Stimulated activated CD4-positive, alpha-beta T cell treated with anti-CD3 and anti-CD28 coated beads, Interleukin-4, amount 100 ng/mL, for 24 hours (primary cell): ENCODE data around the gene SUCNR1.
"Not testable (repeated sequence)": the region's sequence is repeated elsewhere in the genome, so short reads cannot be mapped to it uniquely, and the experiment has no call there.

ENCODE experiments used
- DNase-seq: peaks from one replicate; pipeline ENCODE4 v3.0.0-alpha.2; 2020

Gene SUCNR1

DNA sequence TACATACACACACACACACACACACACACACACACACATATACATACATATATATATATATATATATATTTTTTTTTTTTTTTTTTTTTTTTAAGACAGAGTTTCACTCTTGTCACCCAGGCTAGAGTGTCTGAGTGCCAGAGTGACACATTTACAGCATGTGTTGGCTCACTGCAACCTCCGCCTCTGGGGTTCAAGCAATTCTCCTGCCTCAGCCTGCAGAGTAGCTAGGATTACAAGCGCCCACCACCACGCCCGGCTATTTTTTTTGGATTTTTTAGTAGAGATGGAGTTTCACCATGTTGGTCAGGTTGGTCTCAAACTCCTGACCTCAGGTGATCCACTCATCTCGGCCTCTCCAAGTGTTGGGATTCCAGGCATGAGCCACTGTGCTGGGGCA is 636 bp downstream of the SUCNR1 start:
- not testable (repeated sequence) for DNase-seq

DNA sequence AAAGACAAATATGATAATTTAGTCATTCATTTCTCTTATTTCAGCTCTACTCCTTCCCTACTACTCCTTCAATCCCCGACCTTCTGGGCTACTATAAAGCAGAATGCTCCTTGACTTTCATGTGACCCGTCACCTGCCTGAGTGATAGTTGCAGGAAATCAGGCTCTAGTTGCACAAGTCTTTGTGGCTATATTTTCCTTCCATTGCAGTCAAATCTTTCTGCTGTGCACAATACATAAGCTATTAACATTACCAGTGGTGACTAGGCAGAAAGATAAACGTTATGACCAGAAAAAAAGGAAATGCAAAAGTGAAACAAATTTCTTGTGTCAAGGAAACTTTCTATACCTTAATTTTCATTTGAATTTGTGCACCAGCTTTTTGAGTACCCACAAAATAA is 2.3 kb downstream of the SUCNR1 start:
- no peak for DNase-seq

DNA sequence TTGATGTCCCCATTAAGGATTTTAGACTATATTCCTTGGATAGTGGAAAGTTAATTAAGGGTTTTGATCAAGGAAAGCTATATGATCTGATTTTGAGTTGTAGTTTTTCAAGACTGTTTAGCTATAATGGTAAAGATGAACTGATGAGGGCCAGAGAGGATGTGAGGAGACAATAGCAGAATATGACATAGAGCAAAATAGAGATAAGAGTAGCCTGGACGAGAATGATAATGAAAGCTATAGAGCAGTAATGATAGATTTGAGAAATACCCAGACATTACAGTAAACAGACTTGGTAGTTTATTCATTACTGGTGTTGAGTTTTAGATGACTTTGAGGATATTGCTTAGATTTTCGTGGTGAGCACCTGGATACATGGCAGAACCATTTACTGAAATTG is 3.8 kb downstream of the SUCNR1 start:
- DNase-seq, result no peak

DNA sequence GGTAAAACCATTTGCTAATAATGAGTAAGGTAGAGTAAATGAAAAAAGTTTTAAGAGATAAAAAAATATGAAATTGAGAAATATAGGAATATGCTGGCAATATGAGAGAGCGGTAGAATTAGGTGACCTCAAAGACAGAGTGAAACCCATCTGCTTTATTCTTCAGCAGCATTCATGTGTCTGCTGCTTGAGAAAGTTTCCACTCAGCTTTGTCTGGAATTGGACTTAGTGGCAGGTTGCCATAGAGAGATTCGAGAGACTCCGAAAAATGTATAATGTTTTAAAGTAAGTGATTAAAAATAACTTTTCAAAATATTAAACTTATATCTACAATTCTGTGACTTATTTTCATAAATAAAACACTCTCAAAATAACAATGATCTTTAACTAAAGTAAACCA is 5.0 kb downstream of the SUCNR1 start:
- DNase-seq, result no peak

DNA sequence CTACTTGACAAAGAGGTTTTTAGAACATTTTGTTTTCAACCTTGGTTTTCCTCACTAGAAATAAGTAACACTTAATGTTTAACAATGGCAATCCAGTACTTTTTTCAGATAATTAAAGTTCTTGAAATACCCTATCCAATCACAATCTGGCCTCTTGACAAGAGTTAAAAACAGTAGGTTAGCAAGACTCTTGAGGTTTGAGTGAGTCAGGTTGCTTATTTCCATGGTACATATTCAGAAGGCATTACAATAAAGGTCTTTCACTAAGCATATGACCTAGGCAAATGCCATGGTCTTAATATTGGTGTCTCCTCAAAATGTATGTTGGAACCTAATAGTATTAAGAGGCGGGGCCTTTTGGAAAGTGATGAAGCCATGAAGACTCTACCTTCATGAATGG is 5.6 kb downstream of the SUCNR1 start:
- no peak for DNase-seq

DNA sequence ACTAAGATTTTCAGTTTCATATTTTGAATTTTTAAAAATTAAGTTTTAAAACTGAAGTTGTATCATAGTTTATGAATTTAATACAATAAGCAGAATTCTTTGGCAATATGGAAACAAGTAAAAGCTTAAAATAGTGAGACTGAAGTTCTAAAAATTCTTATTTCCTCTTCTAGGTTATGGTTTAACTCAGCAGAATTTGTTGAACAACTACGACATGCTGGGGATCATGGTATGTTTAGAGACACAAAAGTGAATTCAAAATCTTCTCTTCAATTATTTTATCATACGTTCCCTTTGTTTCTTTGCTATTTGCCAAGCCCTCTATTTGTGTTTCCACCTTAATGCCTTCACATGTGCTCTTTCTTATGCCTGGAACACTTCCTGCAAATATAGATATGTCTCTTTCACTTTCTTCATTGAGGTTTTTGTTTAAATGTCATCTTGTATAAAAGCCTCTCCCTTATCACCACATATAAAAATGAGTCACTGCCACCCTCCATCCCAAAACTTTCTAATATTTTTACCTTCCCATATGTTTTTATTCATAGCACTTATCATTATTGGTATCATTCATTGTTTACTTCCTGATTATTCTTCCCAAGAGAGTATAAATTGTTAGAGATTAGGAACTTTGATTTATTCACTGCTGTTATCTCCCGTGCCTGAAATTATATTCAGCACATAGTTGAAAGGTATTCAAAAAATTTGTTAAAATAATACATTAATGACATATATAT is 6.4 kb downstream of the SUCNR1 start:
- no peak for DNase-seq

DNA sequence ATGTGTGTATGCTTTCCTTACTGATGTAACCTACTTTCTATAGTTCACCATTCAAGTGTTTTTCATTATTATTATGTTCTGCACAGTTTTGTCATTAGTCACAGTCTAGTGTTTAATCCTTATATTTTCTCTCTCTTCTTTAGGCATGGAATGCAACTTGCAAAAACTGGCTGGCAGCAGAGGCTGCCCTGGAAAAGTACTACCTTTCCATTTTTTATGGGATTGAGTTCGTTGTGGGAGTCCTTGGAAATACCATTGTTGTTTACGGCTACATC is 6.9 kb downstream of the SUCNR1 start:
- no peak for DNase-seq

DNA sequence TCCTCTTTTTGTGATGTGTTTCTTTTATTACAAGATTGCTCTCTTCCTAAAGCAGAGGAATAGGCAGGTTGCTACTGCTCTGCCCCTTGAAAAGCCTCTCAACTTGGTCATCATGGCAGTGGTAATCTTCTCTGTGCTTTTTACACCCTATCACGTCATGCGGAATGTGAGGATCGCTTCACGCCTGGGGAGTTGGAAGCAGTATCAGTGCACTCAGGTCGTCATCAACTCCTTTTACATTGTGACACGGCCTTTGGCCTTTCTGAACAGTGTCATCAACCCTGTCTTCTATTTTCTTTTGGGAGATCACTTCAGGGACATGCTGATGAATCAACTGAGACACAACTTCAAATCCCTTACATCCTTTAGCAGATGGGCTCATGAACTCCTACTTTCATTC is 7.7 kb downstream of the SUCNR1 start:
- no peak for DNase-seq

DNA sequence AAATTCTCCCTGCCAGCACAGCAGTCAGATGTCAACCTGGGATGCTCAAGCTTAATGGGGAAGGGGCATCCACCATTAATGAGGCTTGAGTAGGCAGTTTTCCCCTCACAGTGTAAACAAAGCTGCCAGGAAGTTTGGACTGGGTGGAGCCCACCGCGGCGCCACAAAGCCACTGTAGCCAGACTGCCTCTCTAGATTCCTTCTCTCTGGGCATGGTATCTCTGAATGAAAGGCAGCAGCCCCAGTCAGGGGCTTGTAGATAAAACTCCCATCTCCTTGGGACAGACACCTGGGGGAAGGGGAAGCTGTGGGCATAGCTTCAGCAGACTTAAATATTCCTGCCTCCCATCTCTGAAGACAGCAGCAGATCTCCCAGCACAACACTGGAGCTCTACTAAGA is 12.0 kb downstream of the SUCNR1 start:
- DNase-seq, result not testable (repeated sequence)

DNA sequence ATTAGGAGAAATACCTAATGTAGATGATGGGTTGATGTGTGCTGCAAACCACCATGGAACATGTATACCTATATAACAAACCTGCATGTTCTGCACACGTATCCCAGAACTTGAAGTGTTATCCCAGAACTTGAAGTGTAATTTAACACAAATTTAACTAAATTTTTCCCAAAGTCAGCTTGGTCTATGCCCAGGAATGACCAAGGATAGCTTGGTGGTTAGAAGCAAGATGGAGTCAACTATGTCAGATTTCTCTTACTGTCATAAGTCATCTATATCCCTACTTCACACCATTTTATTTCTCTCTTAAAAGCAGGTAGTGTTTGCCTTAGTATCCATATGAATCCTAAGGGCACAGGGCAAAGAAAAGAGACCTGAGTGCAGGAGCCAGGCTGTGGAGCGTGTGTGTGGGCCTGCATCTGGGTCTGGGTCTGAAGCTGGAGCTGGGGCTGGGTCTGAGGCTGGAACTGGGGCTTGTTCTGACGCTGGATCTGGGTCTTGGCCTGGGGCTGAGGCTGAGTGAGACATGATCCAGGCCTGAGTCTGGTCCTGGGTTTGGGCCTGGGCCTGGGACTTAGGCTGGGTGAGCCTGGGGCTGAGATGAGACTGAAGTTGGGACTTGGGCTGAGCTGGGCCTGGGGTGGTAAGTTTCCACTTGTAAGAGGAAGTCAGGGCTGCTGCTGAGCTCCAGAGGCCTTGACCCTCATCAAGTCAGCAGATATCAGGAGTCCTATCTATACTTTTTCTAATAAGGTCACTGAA is 14.2 kb downstream of the SUCNR1 start:
- DNase-seq, result not testable (repeated sequence)

DNA sequence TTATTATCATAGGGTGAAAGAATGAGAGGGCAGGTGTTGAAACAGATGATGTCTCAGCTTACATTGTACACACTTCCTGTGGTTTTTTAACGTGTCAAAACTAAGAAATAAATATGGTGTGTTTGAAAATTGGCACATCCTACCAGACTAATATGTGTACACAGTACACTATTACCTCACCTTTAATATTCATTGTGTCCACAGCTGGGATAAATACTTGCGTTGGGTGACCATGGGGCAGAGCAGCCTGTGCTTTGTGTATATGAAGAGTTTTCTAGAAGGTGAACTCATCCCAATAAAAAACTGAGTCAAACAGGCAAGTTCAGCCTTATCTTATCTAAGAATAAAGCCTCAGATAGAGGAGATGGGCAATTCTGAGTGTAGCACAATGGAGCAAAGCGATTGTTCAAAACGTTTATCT is 17.3 kb downstream of the SUCNR1 start:
- DNase-seq, result no peak

DNA sequence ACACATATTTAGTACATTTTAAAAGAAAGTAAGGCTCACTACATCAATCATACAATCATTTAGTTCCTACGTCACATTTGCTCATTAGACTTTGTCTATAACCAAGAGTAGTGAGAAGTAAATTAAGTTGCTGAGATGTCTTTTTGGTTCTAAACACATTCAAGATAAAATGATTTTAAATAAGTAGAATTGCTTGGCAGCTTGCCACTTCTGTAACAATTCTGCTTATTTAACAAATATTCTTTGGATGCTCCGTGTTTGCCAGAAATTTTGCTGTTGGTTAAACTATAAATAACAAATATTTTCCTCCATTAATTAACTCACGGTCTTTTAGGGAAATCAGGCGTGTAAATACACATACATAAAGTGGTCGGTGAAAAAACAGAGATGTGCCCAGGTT is 18.3 kb downstream of the SUCNR1 start:
- no peak for DNase-seq

DNA sequence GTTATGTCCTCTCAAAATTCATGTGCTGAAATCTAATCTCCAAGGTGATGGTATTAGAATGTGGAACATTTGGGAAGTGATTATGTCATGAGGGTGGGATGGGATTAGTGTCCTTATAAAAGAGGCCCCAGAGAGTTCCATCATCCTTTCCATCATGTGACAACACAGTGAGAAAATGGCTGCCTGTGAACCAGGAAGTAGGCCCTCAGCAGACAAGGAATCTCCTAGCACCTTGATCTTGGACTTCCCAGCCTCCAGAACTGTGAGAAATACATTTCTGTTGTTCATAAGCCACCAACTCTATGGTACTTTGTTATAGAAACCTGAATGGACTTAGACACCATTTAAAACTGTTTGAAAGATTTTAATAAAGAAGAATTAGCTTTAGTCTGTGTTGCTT is 20.8 kb downstream of the SUCNR1 start:
- DNase-seq, result no peak

DNA sequence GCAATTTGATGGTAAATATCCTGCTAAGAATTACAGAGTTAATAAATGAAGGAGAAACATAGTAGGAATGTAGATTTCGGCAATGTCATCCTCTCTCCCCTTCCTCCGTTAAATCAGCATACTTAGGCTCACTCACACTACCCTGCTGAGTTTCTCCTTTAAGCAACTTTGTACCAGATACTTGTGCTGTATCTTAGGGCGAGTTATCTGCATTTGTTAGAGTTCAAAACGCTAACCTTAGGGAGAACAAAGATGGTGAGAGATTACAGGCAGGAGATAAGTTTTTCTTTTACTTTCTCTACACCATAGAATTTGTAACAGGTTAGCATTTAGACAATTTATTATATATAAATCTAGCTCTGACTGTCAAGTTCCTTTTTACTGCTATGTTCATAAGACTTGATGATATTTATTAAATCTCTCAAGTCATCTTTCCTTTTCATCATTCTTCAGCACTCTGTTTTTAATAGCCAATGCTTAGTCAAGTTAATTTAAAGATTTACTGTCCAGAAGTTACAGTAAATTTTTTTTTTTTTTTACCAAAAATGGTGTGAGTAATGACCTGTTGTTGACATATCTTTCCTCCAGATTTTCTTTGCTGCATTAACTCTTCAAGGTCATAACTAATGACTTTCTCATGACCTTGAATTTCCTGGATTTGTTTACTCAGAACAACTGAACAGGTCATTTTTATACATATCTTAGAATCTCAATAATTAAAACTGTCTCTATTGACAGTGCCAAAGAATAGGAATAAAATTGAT is 22.2 kb downstream of the SUCNR1 start:
- no peak for DNase-seq

DNA sequence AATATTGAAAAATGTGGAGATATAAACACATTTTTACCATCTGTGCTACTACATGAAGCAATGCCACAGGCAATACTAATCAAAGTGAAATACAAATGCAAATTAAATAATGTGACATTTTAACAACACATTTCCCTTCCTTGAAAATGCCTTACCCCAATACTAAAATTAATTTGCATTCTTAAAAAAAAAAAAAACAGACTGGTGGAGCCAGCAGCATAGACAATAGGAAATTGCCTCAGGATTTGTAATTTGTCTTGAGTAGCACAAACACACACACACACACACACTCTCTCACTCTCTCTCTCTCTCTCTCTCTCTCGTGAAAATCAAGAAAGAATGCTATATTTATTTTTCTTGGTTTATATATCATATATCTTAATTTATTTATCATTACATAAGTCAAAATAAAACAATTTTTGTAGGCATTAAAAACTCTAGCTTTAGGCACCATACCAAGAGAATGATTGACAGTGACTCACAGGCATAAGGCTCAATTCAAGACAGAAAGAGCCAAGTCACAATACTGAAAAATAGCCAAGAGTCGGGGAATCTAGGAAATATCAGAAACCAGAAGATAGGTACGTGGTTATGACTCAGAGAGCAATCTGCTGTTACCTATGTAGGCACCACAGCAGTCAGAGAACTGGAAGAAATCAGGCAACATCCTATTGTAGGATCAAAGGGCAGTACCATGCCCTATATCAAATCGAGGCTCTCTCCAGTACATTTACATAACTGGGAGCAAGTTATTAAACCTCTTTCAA is 23.0 kb downstream of the SUCNR1 start:
- DNase-seq, result no peak

DNA sequence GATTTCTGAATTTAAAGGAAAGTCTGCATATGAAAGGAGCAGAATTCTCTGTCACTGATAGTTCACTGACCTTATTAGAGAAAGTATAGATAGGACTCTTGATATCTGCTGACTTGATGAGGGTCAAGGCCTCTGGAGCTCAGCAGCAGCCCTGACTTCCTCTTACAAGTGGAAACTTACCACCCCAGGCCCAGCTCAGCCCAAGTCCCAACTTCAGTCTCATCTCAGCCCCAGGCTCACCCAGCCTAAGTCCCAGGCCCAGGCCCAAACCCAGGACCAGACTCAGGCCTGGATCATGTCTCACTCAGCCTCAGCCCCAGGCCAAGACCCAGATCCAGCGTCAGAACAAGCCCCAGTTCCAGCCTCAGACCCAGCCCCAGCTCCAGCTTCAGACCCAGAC is 24.7 kb downstream of the SUCNR1 start:
- DNase-seq, result not testable (repeated sequence)

DNA sequence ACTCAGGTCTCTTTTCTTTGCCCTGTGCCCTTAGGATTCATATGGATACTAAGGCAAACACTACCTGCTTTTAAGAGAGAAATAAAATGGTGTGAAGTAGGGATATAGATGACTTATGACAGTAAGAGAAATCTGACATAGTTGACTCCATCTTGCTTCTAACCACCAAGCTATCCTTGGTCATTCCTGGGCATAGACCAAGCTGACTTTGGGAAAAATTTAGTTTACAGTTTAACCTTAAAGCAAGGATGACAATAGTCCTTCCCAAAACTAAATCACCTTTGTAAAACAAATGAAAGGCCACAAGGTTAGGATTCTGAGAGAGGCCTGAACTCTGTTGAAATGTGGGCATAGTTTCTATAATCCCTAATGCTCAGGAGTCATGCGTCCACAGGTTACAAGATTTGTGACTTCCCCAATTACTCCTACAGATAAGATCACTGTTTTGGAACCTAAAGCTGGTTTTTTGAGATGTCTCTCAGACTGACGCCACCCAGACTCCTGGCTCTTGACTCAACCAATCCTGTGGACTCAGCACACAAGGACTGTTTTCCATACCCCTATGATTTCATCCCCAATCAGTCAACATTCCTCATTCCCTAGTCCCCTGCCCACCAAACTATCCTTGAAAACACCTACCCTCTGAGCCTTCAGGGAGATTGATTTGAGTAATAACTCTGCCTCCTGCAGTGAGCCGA is 25.3 kb downstream of the SUCNR1 start:
- not testable (repeated sequence) for DNase-seq

DNA sequence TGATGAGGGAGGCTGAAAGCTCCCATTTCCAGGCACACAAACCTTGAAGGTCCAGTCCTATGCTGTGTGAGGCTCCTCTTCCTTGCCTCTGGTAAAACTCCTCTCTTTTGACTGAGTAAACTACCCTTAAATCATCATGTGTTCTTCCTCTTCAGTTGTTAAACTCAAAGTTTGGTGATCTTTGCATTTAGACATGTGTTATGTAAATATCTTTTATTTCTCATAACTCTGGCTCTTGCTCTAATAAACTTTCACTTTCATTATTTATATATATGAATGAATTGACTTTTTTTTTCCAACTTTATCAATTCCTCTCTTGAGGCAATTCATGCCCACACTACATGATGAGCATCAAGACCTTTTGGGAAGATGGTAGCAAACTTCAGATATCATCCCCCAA is 26.6 kb downstream of the SUCNR1 start:
- no peak for DNase-seq

DNA sequence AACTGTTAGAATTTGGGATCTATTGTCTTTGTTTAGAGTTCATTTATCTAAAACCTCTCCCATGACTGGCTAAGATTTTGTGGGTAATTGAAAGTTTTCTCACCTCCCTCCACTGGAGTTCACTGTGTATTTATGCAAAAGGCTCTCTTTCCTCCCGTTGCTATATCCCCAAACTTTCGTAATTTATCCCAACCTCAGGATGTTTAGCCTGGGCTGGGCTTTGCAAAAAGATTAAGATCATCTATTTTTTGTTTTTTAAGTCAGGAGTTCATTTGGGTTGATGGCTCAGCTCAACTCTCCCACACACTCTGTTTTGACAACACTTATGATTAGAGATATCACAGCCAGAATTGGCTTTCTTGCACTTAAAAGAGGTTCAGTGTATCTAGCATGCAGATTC is 27.0 kb downstream of the SUCNR1 start:
- DNase-seq, result no peak

DNA sequence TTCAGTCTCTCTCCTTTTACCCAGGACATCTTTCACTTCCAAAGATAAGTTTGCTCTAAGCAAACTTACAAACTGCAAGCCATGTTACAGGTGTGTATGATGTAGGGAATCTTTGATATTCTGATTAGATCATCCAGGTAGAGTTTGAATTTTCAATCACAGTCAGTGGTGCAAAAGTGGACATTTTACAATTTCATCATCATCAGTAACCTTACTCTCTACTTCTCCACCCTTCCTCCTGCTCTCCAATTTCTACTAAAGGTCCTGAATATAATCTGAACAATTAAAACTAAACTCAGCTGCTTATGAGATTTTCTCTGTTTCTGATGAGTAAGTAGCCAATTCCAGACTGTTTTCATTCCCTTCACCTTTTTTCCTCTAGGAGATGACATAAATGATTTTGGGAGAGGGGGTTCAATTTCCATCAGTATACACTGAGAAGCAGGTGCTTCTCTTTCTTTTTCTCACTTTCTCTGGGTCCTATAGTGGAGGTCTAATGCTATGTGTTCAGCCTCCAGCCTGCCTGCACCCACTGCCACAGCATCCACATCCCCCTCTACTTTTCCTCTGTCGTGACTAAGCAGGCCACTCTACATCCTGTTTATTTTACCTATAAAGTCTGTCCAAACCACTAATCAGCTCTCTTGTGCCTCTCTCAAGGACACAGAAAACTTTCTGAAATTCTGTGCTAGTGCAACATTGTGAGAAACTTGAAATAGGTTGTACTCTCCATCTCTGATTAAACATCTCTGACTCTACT is 27.6 kb downstream of the SUCNR1 start:
- DNase-seq, result no peak

DNA sequence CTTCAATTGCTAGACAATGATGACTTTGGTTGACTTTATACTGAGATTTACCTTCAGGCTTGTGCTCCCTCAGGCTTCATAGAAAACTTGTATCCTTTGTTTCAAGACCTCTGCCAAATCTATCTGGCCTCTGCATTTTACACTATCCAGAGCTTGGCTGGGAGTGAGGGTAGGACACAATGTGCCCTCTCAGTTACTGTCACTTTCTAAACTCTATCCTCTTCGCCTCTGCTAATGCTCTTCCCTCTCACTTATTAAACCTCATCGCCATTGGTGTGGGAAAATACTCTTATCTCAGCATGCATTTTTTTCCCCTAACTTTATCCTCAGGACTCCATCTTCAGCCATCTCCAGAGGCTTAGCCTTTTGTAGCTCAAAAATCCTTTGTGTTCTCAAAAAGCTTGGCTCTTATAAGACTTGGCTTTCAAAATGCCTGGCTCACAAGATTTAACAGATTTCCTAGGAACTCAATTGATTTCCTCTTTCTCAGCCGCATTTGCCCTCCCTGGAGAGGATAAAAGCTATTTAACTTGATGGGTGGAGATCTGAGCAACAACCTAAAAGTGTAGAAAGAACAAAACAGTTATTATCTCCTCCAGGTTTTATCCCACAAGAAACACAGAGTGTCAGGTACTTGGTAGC is 28.3 kb downstream of the SUCNR1 start:
- no peak for DNase-seq
